Retina (tissue), 1 donor: ENCODE data around the gene USP49.
"Not testable (repeated sequence)": the region's sequence is repeated elsewhere in the genome, so short reads cannot be mapped to it uniquely, and the experiment has no call there.

Experiments
- DNase-seq: peaks from one replicate; pipeline ENCODE4 v3.0.0-alpha.2; 2016

The USP49 gene

GRCh38 chr6:41778895-41779294 lies 116.3 kb downstream of the USP49 start:
- no peak for DNase-seq

- no peak for DNase-seq
Observed at GRCh38 chr6:41777551-41778285, 117.5 kb downstream of the USP49 start.

- no peak for DNase-seq
Observed at GRCh38 chr6:41775293-41775882, 119.8 kb downstream of the USP49 start.

GRCh38 chr6:41774841-41775240 lies 120.3 kb downstream of the USP49 start:
- no peak for DNase-seq

- DNase-seq: no peak
Observed at GRCh38 chr6:41771058-41771983, 123.9 kb downstream of the USP49 start.

- DNase-seq: no peak
Observed at GRCh38 chr6:41770381-41771057, 124.7 kb downstream of the USP49 start.

- no peak for DNase-seq
Observed at GRCh38 chr6:41769376-41769775, 125.8 kb downstream of the USP49 start.

GRCh38 chr6:41768545-41769308 lies 126.4 kb downstream of the USP49 start:
- no peak for DNase-seq

- DNase-seq: peak; percentile 17
Observed at GRCh38 chr6:41767112-41767833, 127.9 kb downstream of the USP49 start.

GRCh38 chr6:41766043-41766664 lies 129.0 kb downstream of the USP49 start:
- not testable (repeated sequence) for DNase-seq

- DNase-seq: no peak
Observed at GRCh38 chr6:41763470-41763869, 131.7 kb downstream of the USP49 start.

GRCh38 chr6:41759905-41760579 lies 135.1 kb downstream of the USP49 start:
- DNase-seq: no peak

GRCh38 chr6:41759106-41759904 lies 135.9 kb downstream of the USP49 start:
- DNase-seq: no peak

- no peak for DNase-seq
Observed at GRCh38 chr6:41758641-41759035, 136.5 kb downstream of the USP49 start.

- no peak for DNase-seq
Observed at GRCh38 chr6:41757931-41758640, 137.1 kb downstream of the USP49 start.

GRCh38 chr6:41757271-41757670 lies 137.9 kb downstream of the USP49 start:
- no peak for DNase-seq

- no peak for DNase-seq
Observed at GRCh38 chr6:41756354-41756753, 138.8 kb downstream of the USP49 start.

GRCh38 chr6:41755895-41756294 lies 139.3 kb downstream of the USP49 start:
- DNase-seq: no peak

GRCh38 chr6:41750374-41750773 lies 144.8 kb downstream of the USP49 start:
- no peak for DNase-seq
